HepG2 (cell line): ENCODE results near the gene ARPC1B. TPM values are rescaled to one million over a fixed set of nuclear protein-coding genes. Genes with fewer than 3 reads are reported as not detected.

ENCODE experiments used
- FOSL1 ChIP-seq: sonication (generic); formaldehyde crosslinking; IDR thresholded peaks from 2 replicates; pipeline ENCODE4 v1.9.0; 2021; ENCODE audit warnings: missing genetic modification reagents, borderline replicate concordance
- HNRNPUL1 ChIP-seq: fragments of 200-400 bp; formaldehyde crosslinking; IDR thresholded peaks from 2 replicates; pipeline ENCODE4 v1.6.1; 2017; ENCODE audit warnings: low read depth, mild to moderate bottlenecking, low read length, moderate library complexity
- PITX1 ChIP-seq: sonication (generic); formaldehyde crosslinking; IDR thresholded peaks from 2 replicates; pipeline ENCODE4 v1.5.1; 2020; ENCODE audit warnings: mild to moderate bottlenecking, missing genetic modification reagents
- POGK ChIP-seq: sonication (generic); formaldehyde crosslinking; conservative IDR thresholded peaks from 2 replicates; pipeline ENCODE4 v1.8.0; 2022; ENCODE audit warnings: mild to moderate bottlenecking, moderate library complexity, missing genetic modification reagents
- SKIL ChIP-seq: sonication (generic); formaldehyde crosslinking; IDR thresholded peaks from 2 replicates; pipeline ENCODE4 v1.8.0; 2022; ENCODE audit warnings: missing genetic modification reagents, mild to moderate bottlenecking, moderate library complexity, borderline replicate concordance
- ZFP90 ChIP-seq: sonication (generic); formaldehyde crosslinking; IDR thresholded peaks from 2 replicates; pipeline ENCODE4 v1.8.0; 2022; ENCODE audit warnings: missing genetic modification reagents, mild to moderate bottlenecking, inconsistent platforms, borderline replicate concordance
- ZNF225 ChIP-seq: sonication (generic); formaldehyde crosslinking; IDR thresholded peaks from 2 replicates; pipeline ENCODE4 v1.4.0; 2020; ENCODE audit warnings: mild to moderate bottlenecking, missing genetic modification reagents
- ZNF235 ChIP-seq: sonication (generic); formaldehyde crosslinking; IDR thresholded peaks from 2 replicates; pipeline ENCODE4 v1.8.1; 2023; ENCODE audit warnings: mild to moderate bottlenecking, missing genetic modification reagents, borderline replicate concordance
- ZNF569 ChIP-seq: sonication (generic); formaldehyde crosslinking; IDR thresholded peaks from 2 replicates; pipeline ENCODE4 v1.5.0; 2020; ENCODE audit warnings: mild to moderate bottlenecking, missing genetic modification reagents, moderate library complexity, borderline replicate concordance
- ZNF598 ChIP-seq: sonication (generic); formaldehyde crosslinking; IDR thresholded peaks from 2 replicates; pipeline ENCODE4 v1.5.1; 2020; ENCODE audit warnings: mild to moderate bottlenecking, missing genetic modification reagents, borderline replicate concordance
- ZNF639 ChIP-seq: conservative IDR thresholded peaks from 2 replicates; pipeline ENCODE4 v1.6.1; 2018; ENCODE audit warnings: missing genetic modification reagents
- polyA plus RNA-seq, 8 experiments: library from polyadenylated mRNA; depleted of rRNA in 3 of 8; stranded (reverse) in 7 of 8; unstranded in 1 of 8; fragments of >200 nt; fragmentation: Illumina TruSeq in 4 of 8; extraction: Trizol in 4 of 8; gene quantifications; 2 replicates each; pipeline versions ENCODE4 v1.2.1 to v1.2.3, GENCODE V29; 2011 to 2016; ENCODE audit warnings: low read depth in 4 of 8, missing spikeins in 1 of 8, mixed read lengths in 1 of 8; ENCODE audit not compliant: insufficient read depth in 1 of 8
- total RNA-seq, 5 experiments: library from RNA; depleted of rRNA; stranded (reverse); fragments of >200 nt; fragmentation: Illumina TruSeq; extraction: Trizol; gene quantifications; 2 replicates each; pipeline ENCODE4 v1.2.3, GENCODE V29; 2016; ENCODE audit warnings: low read depth in 1 of 5
- TF ChIP-seq, protein P1 (sequence below): sonication (generic); formaldehyde crosslinking; IDR thresholded peaks from 2 replicates; pipeline ENCODE4 v1.5.0; 2020; ENCODE audit warnings: missing genetic modification reagents
- TF ChIP-seq, protein P2 (sequence below): sonication (generic); formaldehyde crosslinking; conservative IDR thresholded peaks from 2 replicates; pipeline ENCODE4 v1.4.0; 2020; ENCODE audit warnings: missing genetic modification reagents
- TF ChIP-seq, protein P3 (sequence below): sonication (generic); formaldehyde crosslinking; IDR thresholded peaks from 2 replicates; pipeline ENCODE4 v1.5.0; 2020; ENCODE audit warnings: mild to moderate bottlenecking, missing genetic modification reagents

Gene ARPC1B
- total and polyA plus RNA-seq, 2 of the 13 experiments (the other 11 are each of a cell fraction or from before 2014, with no cell fraction given), result 72.9 to 89.1 TPM

DNA sequence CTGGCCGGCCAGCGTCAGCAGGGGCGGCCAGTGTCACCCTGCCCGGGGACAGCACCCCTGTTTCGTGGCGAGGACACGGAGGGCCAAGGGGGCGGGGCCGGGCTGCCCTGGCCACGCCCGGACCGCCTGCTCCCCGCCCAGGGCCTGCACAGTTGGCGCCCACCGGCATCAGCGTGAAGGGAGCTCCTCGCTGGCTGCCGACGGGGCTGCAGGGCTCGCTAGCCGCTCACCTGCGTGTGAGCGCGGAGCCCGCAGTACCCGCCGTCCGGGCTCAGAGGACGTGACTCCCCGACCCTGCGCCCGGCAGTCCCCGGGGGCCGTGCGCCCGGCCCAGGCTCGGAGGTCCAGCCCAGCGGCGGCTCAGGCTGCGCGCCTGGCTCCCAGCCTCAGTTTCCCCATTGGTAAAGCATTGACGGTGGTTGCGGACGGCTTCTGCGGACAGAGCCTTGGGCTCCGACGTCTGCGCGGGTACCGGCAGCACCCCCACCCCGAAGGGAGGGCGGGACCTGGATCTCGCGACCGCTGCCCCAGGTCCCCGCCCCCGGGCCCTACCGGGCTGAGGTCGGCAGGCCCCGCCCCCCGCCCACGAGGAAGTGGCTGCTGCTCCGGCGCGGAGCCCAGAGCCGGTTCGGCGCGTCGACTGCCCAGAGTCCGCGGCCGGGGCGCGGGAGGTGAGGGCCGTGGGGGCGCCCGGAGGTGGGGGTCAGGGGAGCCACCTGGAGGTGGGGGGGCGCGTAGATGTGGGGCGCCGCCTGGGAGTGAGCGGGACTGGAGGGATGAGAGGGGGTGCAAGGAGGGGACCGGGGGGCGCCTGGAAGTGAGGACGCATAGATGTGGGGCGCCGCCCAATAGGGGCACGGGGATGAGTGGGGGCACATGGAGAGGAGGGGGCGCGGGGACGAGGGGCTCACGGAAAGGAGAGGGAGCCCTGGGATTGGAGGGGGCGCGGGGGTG, at the start of gene ARPC1B (continued):
- TF ChIP-seq ZNF598 (CRISPR knock-in tag), result no peak
- TF ChIP-seq, protein P1, sequence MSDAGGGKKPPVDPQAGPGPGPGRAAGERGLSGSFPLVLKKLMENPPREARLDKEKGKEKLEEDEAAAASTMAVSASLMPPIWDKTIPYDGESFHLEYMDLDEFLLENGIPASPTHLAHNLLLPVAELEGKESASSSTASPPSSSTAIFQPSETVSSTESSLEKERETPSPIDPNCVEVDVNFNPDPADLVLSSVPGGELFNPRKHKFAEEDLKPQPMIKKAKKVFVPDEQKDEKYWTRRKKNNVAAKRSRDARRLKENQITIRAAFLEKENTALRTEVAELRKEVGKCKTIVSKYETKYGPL (CRISPR knock-in tag), result 0 out of 2 replicates have a peak, but pooled peaks have one; percentile 15
- TF ChIP-seq ZFP90 (CRISPR knock-in tag), result peak; percentile 24; the same call in 1 of the 2 replicates
- TF ChIP-seq ZNF639 (CRISPR knock-in tag), result no peak
- TF ChIP-seq PITX1 (CRISPR knock-in tag), result 0 out of 2 replicates have a peak, but pooled peaks have one; percentile 17
- TF ChIP-seq ZNF569, result no peak
- no peak for TF ChIP-seq SKIL
- TF ChIP-seq HNRNPUL1, result no peak
- TF ChIP-seq ZNF225 (CRISPR knock-in tag), result no peak
- TF ChIP-seq FOSL1 (CRISPR knock-in tag), result no peak
- TF ChIP-seq, protein P2, sequence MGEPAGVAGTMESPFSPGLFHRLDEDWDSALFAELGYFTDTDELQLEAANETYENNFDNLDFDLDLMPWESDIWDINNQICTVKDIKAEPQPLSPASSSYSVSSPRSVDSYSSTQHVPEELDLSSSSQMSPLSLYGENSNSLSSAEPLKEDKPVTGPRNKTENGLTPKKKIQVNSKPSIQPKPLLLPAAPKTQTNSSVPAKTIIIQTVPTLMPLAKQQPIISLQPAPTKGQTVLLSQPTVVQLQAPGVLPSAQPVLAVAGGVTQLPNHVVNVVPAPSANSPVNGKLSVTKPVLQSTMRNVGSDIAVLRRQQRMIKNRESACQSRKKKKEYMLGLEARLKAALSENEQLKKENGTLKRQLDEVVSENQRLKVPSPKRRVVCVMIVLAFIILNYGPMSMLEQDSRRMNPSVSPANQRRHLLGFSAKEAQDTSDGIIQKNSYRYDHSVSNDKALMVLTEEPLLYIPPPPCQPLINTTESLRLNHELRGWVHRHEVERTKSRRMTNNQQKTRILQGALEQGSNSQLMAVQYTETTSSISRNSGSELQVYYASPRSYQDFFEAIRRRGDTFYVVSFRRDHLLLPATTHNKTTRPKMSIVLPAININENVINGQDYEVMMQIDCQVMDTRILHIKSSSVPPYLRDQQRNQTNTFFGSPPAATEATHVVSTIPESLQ (CRISPR knock-in tag), result no peak
- peak; percentile 66; the same call in 1 of the 2 replicates for TF ChIP-seq POGK (CRISPR knock-in tag)
- TF ChIP-seq, protein P3, sequence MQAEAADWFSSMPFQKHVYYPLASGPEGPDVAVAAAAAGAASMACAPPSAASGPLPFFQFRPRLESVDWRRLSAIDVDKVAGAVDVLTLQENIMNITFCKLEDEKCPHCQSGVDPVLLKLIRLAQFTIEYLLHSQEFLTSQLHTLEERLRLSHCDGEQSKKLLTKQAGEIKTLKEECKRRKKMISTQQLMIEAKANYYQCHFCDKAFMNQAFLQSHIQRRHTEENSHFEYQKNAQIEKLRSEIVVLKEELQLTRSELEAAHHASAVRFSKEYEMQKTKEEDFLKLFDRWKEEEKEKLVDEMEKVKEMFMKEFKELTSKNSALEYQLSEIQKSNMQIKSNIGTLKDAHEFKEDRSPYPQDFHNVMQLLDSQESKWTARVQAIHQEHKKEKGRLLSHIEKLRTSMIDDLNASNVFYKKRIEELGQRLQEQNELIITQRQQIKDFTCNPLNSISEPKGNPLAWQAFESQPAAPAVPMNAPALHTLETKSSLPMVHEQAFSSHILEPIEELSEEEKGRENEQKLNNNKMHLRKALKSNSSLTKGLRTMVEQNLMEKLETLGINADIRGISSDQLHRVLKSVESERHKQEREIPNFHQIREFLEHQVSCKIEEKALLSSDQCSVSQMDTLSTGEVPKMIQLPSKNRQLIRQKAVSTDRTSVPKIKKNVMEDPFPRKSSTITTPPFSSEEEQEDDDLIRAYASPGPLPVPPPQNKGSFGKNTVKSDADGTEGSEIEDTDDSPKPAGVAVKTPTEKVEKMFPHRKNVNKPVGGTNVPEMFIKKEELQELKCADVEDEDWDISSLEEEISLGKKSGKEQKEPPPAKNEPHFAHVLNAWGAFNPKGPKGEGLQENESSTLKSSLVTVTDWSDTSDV (CRISPR knock-in tag), result no peak
- no peak for TF ChIP-seq ZNF235 (CRISPR knock-in tag)
